Upper lobe of left lung (tissue), 4 donors: Measurements from ENCODE around the gene IL1R1.
"Not testable (repeated sequence)": the region's sequence is repeated elsewhere in the genome, so short reads cannot be mapped to it uniquely, and the experiment has no call there.

Experiments used
- EP300 ChIP-seq, 4 donors: sonication (generic); formaldehyde crosslinking; IDR thresholded peaks; one replicate each; pipeline ENCODE4 v1.5.1; 2017; ENCODE audit warnings: antibody characterized with exemption in 4 of 4, control low read depth in 2 of 4
- POLR2A ChIP-seq, 4 donors: fragments of 450-650 bp; IDR thresholded peaks; one replicate each; pipeline ENCODE4 v1.5.1; 2016 to 2017; ENCODE audit warnings: antibody characterized with exemption in 4 of 4, mild to moderate bottlenecking in 2 of 4
- POLR2AphosphoS5 ChIP-seq, 2 donors: sonication (generic); formaldehyde crosslinking; IDR thresholded peaks; one replicate each; pipeline ENCODE4 v1.5.1; 2017; ENCODE audit warnings: antibody characterized with exemption in 2 of 2
- TF ChIP-seq, protein P1 (sequence below), 6 experiments: fragments of 450-650 bp in 4 of 6; fragments of 200-600 bp in 2 of 6; sonication (generic) in 2 of 6; IDR thresholded peaks; one replicate each; pipeline ENCODE4 v1.5.1; 2016 to 2019; ENCODE audit warnings: antibody characterized with exemption in 6 of 6

DNA sequence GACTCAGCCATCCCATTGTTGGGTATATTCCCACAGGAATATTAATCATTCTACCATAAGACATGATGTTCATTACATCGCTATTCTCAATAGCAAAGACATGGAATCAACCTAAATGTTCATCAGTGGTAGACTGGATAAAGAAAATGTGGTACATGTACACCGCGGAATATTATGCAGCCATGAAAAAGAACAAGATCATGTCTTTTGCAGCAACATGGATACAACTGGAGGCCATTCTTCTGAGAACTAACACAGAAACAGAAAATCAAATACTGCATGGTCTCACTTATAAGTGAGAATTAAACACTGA lies 40.0 kb upstream of the IL1R1 start:
- TF ChIP-seq, protein P1, sequence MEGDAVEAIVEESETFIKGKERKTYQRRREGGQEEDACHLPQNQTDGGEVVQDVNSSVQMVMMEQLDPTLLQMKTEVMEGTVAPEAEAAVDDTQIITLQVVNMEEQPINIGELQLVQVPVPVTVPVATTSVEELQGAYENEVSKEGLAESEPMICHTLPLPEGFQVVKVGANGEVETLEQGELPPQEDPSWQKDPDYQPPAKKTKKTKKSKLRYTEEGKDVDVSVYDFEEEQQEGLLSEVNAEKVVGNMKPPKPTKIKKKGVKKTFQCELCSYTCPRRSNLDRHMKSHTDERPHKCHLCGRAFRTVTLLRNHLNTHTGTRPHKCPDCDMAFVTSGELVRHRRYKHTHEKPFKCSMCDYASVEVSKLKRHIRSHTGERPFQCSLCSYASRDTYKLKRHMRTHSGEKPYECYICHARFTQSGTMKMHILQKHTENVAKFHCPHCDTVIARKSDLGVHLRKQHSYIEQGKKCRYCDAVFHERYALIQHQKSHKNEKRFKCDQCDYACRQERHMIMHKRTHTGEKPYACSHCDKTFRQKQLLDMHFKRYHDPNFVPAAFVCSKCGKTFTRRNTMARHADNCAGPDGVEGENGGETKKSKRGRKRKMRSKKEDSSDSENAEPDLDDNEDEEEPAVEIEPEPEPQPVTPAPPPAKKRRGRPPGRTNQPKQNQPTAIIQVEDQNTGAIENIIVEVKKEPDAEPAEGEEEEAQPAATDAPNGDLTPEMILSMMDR (IDR thresholded peaks at IDR 0.05) = not testable (repeated sequence)
- TF ChIP-seq POLR2A, EP300, POLR2AphosphoS5 (IDR thresholded peaks at IDR 0.05): not testable (repeated sequence)
